Activated CD4-positive, alpha-beta T cell treated with anti-CD3 and anti-CD28 coated beads, Interleukin-2, amount 50 U/mL, for 4 hours (primary cell): Measurements from ENCODE around the gene STOM.
"Not testable (repeated sequence)": the region's sequence is repeated elsewhere in the genome, so short reads cannot be mapped to it uniquely, and the experiment has no call there.

Source experiments
- DNase-seq, 2 experiments: peaks; one replicate each; pipeline ENCODE4 v3.0.0-alpha.2; 2020

Gene STOM

GRCh38 chr9:121298689-121299466 lies 71.2 kb downstream of the STOM start:
- no peak for DNase-seq

GRCh38 chr9:121298016-121298538 lies 72.0 kb downstream of the STOM start:
- no peak for DNase-seq

GRCh38 chr9:121297389-121297788 lies 72.7 kb downstream of the STOM start:
- DNase-seq: no peak

- no peak for DNase-seq
Measured at GRCh38 chr9:121296213-121297127, 73.6 kb downstream of the STOM start.

GRCh38 chr9:121295662-121296191 lies 74.3 kb downstream of the STOM start:
- no peak for DNase-seq

- DNase-seq: no peak
Measured at GRCh38 chr9:121294866-121295661, 75.0 kb downstream of the STOM start.

GRCh38 chr9:121294151-121294743 lies 75.8 kb downstream of the STOM start:
- no peak for DNase-seq

- no peak for DNase-seq
Measured at GRCh38 chr9:121292801-121293241, 77.2 kb downstream of the STOM start.

GRCh38 chr9:121292051-121292450 lies 78.0 kb downstream of the STOM start:
- no peak for DNase-seq

- not testable (repeated sequence) for DNase-seq
Measured at GRCh38 chr9:121291536-121291935, 78.5 kb downstream of the STOM start.

GRCh38 chr9:121289772-121290370 lies 80.2 kb downstream of the STOM start:
- no peak for DNase-seq

GRCh38 chr9:121289026-121289771 lies 80.9 kb downstream of the STOM start:
- DNase-seq: no peak
